PFSK-1 (cell line): ENCODE measurements around the gene CACNB1.

Experiments
- FOXP2 ChIP-seq: optimal IDR thresholded peaks from 2 replicates; pipeline ENCODE3; 2011; ENCODE audit warnings: borderline replicate concordance, control low read depth, inconsistent platforms; ENCODE audit not compliant: insufficient read depth; ENCODE audit errors: extremely low read length, extremely low read depth
- POLR2AphosphoS5 ChIP-seq: IDR thresholded peaks from 2 replicates; pipeline ENCODE4 v1.6.1; 2012; ENCODE audit warnings: low read depth, mild to moderate bottlenecking, control low read depth, low read length, moderate library complexity
- REST ChIP-seq, 2 experiments: IDR thresholded peaks; 2 replicates each; pipeline versions ENCODE4 v1.6.1 to v1.8.0; 2011 to 2012; ENCODE audit warnings: low read depth in 2 of 2, low read length in 2 of 2, control low read depth in 1 of 2, inconsistent platforms in 1 of 2, mild to moderate bottlenecking in 1 of 2, moderate library complexity in 1 of 2; ENCODE audit not compliant: insufficient read depth in 1 of 2
- SIN3A ChIP-seq: IDR thresholded peaks from 2 replicates; pipeline ENCODE4 v1.6.1; 2012; ENCODE audit warnings: mild to moderate bottlenecking, low read length, moderate library complexity, borderline replicate concordance; ENCODE audit not compliant: insufficient read depth
- TAF1 ChIP-seq: IDR thresholded peaks from 2 replicates; pipeline ENCODE4 v1.6.1; 2012; ENCODE audit warnings: low read length, control low read depth, borderline replicate concordance; ENCODE audit not compliant: insufficient read depth

GRCh38 chr17:39139561-39139960 lies 57.9 kb downstream of the CACNB1 start:
- TF ChIP-seq TAF1 (no peak), REST (IDR thresholded peaks at IDR 0.05; ENCODE audit: insufficient read depth in 1 of 2, low read depth in 2 of 2, low read length in 2 of 2) (no peak), POLR2AphosphoS5 (no peak), SIN3A (no peak), FOXP2 (no peak)
